ENCODE data around the gene UPF1.
"Not testable (repeated sequence)": the region's sequence is repeated elsewhere in the genome, so short reads cannot be mapped to it uniquely, and the experiment has no call there.

UPF1 gene

DNA sequence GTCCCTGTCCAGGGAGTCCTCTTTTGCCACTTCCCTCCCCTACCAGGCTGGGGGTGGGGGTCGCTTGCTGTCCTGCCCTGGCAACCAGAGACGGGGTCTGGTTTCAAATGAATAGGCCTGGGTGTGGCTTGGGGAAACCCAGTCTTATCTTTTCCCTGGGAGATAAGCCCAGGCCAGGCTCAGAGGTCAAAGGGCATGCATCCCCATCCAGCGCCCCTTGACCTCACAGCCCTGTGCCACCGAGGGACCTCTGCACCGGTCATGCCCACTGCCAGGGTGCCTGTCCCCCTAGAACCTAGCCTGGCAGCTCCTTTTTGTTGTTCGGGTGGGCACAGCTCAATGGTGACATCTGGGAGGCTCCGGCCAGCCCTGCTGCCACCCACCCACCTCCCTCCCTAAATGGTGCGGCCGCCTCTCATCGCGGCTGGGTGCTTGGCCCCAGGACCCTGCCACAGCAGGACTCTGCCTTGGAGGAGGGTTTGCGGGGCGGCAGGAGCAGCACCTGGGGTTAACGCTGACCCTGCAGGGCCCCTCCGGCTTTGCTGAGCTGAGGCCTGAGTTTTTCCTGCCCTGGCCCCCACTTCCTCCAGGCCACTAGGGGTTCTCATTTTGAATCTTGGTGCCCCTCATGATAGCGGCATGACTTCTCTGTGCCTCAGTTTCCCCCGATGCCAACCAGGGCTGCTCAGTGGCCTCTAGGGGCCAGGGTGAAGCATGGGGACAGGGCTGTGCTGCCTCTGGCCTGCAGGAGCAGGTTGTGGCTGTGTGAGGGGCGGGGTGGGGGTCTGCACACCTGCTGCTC, 67.0 kb downstream of the UPF1 start:
- no peak for DNase-seq (ENCODE audit: low read depth)

GRCh38 chr19:18899624-18900560, 68.1 kb downstream of the UPF1 start:
- DNase-seq (ENCODE audit: low read depth), result no peak

GRCh38 chr19:18900700-18901481, 69.1 kb downstream of the UPF1 start:
- no peak for DNase-seq (ENCODE audit: low read depth)

- no peak for DNase-seq (ENCODE audit: low read depth)
Measured at GRCh38 chr19:18901491-18901890, 69.7 kb downstream of the UPF1 start.

GRCh38 chr19:18902519-18902918, 70.8 kb downstream of the UPF1 start:
- DNase-seq (ENCODE audit: low read depth), result not testable (repeated sequence)

DNA sequence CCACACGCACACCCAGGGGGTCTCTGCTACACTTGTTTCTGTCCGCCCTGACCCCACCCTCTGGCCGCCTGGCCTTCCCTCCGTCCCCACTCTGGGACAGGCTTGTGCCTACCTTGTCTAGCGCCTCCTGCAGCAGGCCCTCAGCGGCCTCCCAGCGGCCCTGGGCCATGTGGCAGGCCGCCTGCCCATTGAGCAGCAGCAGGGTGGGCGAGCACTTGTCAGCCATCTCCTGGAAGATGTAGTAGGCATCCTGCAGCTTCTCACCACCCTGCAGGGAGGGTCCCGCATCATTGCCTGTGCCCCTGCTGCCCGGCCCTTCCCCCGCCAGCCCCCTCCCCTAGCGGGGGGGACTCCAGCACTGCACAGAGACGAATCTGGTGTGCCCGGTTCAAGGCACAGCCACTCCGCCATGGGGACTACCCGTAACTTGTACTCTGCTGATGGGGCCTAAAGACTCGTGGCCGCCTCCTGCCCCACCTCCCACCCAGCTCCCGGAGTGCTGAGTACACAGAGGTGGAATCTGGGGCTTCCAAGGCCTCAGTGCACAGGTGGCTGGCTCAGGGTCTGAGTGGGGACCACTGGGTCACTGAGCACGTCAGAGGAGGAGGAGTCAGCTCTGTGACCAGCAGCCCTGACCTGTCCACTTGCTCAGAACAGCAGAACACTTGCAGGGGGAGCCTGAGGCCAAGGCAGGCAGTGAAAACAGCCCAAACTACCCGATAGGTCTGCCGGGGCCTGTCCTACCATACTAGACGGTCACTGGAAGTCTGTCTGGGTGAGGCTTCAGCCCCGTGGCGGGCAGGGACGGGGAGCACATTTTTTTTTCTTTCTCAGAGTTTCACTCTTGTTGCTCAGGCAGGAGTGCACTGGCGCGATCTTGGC, 71.6 kb downstream of the UPF1 start:
- DNase-seq (ENCODE audit: low read depth), result no peak

DNA sequence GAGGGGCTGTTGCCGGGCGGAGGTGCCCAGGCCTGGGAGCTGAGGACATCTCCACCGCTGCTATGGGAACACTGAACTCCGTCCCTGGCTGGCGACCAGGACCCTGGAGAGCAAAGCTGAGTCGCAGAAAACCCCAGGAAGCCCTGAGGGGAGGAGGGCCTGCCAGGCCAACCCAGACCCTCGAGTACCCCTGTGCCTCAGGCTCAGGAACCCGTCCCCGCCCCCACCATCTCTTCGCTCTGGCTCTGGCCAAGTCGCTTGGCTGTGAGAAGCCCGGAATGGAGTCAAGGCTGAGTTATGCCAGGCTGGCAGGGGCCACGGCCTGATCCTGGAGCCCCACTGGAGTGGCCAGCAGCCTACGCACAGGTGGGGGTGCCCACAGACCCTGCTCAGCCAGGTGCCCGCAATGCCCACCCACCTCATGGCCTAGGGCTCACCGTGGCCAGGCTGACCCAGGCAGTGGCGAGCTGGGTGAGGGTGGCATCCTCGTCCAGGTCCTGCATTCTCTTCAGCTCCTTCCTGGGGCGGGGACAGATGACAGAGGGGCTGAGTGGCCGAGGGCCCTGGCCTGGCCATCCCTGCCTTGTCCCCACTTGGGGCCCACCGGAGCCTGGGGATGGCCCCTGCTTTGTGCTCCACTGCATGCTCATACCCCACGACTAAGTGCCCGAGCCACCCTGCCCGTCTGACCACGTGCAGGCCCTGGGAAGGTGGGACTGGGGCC, 72.7 kb downstream of the UPF1 start:
- no peak for DNase-seq (ENCODE audit: low read depth)

DNA sequence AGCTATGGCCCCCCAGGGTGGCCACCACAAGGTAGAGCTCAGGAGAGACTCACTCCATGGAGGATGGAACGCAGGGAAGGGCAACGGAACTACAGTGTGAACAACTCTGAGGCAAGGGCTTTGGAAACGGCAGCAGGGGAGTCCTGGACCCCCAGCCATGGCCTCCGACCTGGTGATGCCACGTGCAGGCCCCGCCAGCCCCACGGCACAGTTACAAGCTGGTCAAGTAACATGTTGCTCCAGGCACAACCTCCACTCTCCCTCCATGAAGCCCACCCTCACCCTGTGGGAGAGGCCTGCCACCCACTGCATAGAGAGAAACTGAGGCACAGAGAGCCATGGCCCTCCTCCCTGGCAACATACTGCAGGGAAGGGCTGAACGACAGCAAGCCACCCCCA, 73.3 kb downstream of the UPF1 start:
- no peak for DNase-seq (ENCODE audit: low read depth)

DNA sequence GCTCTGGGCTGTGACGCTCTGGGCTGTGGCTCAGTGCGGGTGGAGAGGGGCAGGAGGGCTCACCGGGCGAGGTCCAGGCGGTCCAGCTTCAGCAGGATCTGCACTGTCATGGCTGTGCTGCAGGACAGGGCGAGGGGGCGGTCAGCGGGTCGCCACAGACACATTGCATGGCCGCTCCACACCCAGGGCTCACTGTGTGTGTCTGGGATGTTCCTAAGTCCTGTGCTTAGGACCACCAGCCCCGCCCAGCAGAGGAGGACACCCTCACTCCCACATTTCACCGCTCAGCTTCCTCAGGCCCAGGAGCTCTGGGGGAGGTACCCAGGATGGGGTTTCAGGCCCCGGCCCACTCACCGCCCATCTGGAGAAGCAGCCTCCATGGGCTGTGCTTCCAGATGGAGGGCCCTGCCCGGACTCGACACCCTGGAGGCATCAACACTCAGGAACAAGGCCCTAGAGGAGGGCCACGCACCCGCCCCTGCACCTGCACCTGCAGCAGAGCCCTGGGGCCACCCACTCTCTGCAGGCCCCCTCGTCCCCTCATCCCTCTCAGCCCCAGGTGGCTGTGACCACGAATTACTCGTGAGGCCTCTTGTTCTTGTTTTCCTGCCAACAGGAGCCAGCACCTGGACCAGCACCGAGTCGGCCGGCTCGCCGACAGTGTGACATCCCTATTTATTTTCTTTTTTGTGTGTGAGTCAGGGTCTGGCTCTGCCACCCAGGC, 73.9 kb downstream of the UPF1 start:
- no peak for DNase-seq (ENCODE audit: low read depth)

GRCh38 chr19:18906605-18907519, 75.1 kb downstream of the UPF1 start:
- DNase-seq (ENCODE audit: low read depth), result no peak

DNA sequence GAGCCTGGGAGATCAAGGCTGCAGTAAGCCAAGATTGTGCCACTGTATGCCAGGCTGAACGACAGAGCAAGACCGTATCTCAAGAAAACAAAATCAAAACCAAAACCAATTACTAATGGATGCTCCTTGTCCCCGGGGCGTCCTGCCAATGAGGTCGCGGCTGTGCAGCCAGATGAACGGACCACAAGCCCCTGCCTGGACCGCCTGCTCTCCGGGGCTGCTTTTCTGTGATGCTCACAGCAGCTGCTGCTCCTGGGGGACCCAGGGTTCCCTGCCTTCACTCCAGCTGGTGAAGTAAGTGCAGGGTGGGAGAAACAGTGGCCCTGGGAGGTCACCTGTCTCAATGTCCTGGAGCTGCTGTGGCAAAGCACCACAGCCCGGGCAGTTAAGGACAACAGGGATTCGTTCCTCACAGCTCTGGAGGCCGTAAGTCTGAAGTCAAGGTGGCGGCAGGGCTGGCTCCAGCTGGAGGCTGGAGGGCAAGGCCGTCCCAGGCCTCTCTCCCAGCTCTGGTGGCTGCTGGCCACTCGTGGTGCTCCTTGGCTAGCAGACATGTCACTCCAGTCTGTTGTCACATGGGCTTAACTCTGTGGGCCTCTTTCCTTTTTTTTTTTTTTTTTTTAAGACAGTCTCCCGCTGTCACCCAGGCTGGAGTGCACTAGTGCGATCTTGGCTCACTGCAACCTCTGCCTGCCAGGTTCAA, 77.3 kb downstream of the UPF1 start:
- DNase-seq (ENCODE audit: low read depth), result no peak

- DNase-seq (ENCODE audit: low read depth), result no peak
Measured at GRCh38 chr19:18910010-18910409, 78.3 kb downstream of the UPF1 start.

GRCh38 chr19:18910801-18911436, 79.2 kb downstream of the UPF1 start:
- no peak for DNase-seq (ENCODE audit: low read depth)

DNA sequence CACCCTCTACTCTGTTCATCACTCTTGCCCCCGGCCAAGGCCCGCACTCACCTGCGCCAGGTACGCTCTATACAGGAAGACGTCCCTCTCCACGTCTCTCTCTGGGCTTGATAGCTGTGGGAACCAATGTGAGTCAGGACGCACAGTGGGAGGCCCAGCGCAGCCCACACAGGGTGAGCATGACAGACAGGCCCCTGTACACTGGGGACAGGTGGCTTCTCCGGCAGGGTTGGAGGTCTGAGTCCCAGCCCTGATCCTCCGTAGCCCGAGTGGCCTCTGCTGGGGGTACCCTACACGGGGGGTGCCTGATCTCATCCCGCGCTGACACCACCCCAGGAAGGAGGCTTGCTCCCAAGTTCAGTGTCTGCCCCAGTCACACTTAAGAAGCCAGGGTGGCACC, 81.2 kb downstream of the UPF1 start:
- DNase-seq (ENCODE audit: low read depth), result no peak

DNA sequence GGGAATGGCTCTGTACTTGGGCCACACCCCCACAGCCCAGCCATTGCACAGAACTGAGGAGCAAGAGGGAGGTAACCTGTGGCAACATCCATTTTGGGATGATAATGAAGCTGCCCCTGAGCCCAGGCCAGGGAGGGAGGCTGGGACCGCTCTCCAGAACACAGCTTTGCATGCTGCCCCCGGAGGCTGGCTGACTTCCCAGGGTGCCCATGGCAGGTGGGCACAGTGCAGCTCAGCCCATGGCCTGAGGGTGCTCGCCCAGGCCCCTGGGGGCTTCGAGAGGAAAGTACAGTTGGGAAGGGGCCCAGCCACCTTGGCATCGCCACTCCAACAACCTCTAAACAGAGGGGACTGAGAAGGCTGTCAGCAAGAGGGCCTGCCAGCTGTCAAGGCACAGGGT, 81.7 kb downstream of the UPF1 start:
- no peak for DNase-seq (ENCODE audit: low read depth)

DNA sequence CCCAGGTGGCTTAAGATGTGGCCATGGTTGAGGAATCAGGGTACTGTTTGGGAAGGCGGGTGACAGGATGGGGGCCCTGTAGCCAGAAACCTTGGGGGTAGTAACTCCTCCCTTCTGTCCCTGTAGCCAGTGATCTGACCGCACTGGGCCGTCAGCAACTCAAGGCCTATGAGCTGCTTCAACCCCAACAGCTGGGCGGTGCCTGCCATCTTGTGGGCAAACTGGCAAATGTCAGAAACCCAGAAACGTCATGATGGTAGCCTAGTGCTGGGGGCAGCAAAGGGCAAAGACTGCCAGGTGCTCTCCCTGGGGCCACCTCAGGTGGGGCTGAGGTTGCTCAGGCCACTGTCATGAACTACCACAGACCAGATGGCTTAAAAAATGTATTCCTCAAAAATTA, 83.9 kb downstream of the UPF1 start:
- DNase-seq (ENCODE audit: low read depth), result no peak

DNA sequence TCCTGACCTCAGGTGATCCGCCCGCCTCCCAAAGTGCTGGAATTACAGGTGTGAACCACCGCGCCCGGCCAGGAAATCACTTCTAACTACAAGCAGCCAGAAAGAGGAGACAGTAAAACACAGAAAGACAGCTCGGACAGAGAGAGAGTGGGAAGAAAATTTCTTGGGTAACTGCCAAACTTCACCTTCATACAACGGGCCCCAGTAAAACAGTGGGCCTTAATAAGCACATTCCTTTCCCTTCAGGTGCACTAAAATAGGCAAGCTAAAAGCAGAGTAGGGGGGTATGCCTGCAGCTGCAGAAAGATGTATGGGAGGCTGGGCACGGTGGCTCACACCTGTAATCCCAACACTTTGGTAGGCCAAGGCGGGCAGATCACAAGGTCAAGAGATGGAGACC, 85.8 kb downstream of the UPF1 start:
- not testable (repeated sequence) for DNase-seq (ENCODE audit: low read depth)
